ENCODE measurements around the gene MCEMP1.

The MCEMP1 gene

GRCh38 chr19:7672522-7672921 is 4.4 kb upstream of the MCEMP1 start:
- Histone ChIP-seq H3K27me3 (ENCODE audit: insufficient read depth, poor library complexity, severe bottlenecking) (peaks cover 7% of the 10 kb centered on the region), H3K4me1 (ENCODE audit: insufficient read depth, poor library complexity, severe bottlenecking) (no peaks in the 10 kb centered on the region), H3K9me3 (ENCODE audit: severe bottlenecking) (no peaks in the 10 kb centered on the region), H3K27ac (ENCODE audit: poor library complexity, severe bottlenecking) (no peak overlapping the region), H3K36me3 (ENCODE audit: low read depth) (no peaks in the 10 kb centered on the region), H3K4me3 (ENCODE audit: severe bottlenecking) (no peak overlapping the region)
- ATAC-seq (ENCODE audit: low read depth) (no peak), DNase-seq (ENCODE audit: low spot score) (no peak)
- TF ChIP-seq CTCF (IDR thresholded peaks at IDR 0.05; ENCODE audit: poor library complexity, severe bottlenecking): no peak

- DNase-seq (ENCODE audit: low spot score) (no peak), ATAC-seq (ENCODE audit: low read depth) (peak; percentile 81; the same call in 2 of the 3 replicates)
- H3K27me3 ChIP-seq (ENCODE audit: insufficient read depth, poor library complexity, severe bottlenecking): peaks cover 7% of the 10 kb centered on the region
- TF ChIP-seq CTCF (IDR thresholded peaks at IDR 0.05; ENCODE audit: poor library complexity, severe bottlenecking): no peak
- no peaks in the 10 kb centered on the region for H3K4me1 ChIP-seq (ENCODE audit: insufficient read depth, poor library complexity, severe bottlenecking)
- no peaks in the 10 kb centered on the region for H3K36me3 ChIP-seq (ENCODE audit: low read depth)
- no peak overlapping the region for H3K27ac ChIP-seq (ENCODE audit: poor library complexity, severe bottlenecking)
- H3K9me3 ChIP-seq (ENCODE audit: severe bottlenecking): no peaks in the 10 kb centered on the region
- no peak overlapping the region for H3K4me3 ChIP-seq (ENCODE audit: severe bottlenecking)
Measured at GRCh38 chr19:7674010-7675005, 2.6 kb upstream of the MCEMP1 start.

- ATAC-seq (ENCODE audit: low read depth) (no peak), DNase-seq (ENCODE audit: low spot score) (no peak)
- no peaks in the 10 kb centered on the region for H3K36me3 ChIP-seq (ENCODE audit: low read depth)
- no peak for TF ChIP-seq CTCF (IDR thresholded peaks at IDR 0.05; ENCODE audit: poor library complexity, severe bottlenecking)
- no peaks in the 10 kb centered on the region for H3K4me1 ChIP-seq (ENCODE audit: insufficient read depth, poor library complexity, severe bottlenecking)
- no peaks in the 10 kb centered on the region for H3K9me3 ChIP-seq (ENCODE audit: severe bottlenecking)
- H3K27me3 ChIP-seq (ENCODE audit: insufficient read depth, poor library complexity, severe bottlenecking): no peaks in the 10 kb centered on the region
- H3K4me3 ChIP-seq (ENCODE audit: severe bottlenecking): no peak overlapping the region
- no peak overlapping the region for H3K27ac ChIP-seq (ENCODE audit: poor library complexity, severe bottlenecking)
Measured at GRCh38 chr19:7676376-7676775, 514 bp upstream of the MCEMP1 start.

- no peak for DNase-seq (ENCODE audit: low spot score)
- no peak overlapping the region for H3K4me3 ChIP-seq (ENCODE audit: severe bottlenecking)
- TF ChIP-seq CTCF (IDR thresholded peaks at IDR 0.05; ENCODE audit: poor library complexity, severe bottlenecking): no peak
- H3K36me3 ChIP-seq (ENCODE audit: low read depth): peaks cover 4% of the 10 kb centered on the region
- no peaks in the 10 kb centered on the region for H3K27me3 ChIP-seq (ENCODE audit: insufficient read depth, poor library complexity, severe bottlenecking)
- ATAC-seq (ENCODE audit: low read depth): no peak
- no peak overlapping the region for H3K27ac ChIP-seq (ENCODE audit: poor library complexity, severe bottlenecking)
- H3K4me1 ChIP-seq (ENCODE audit: insufficient read depth, poor library complexity, severe bottlenecking): no peaks in the 10 kb centered on the region
- H3K9me3 ChIP-seq (ENCODE audit: severe bottlenecking): no peaks in the 10 kb centered on the region
Measured at GRCh38 chr19:7677669-7678311, 900 bp downstream of the MCEMP1 start.

All from RWPE2 (cell line).